ENCODE measurements around the gene RAB11FIP2.

DNA sequence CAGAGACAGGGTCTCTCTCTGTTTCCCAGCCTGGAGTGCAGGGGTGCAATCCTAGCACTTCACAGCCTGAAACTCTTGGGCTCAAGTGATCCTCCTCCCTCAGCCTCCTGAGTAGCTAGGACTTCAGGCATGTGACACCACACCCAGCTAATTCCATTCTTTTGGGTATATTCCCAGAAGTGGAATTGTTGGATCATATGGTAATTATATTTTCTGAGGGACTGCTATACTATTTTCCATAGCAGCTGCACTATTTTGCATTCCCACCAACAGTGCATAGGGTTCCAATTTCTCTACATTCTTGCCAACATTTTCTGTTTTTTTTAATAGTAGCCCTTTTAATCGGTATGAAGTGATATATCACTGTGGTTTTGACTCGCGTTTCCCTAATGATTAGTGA is 30.0 kb upstream of the RAB11FIP2 start:
- TF ChIP-seq, protein P1, sequence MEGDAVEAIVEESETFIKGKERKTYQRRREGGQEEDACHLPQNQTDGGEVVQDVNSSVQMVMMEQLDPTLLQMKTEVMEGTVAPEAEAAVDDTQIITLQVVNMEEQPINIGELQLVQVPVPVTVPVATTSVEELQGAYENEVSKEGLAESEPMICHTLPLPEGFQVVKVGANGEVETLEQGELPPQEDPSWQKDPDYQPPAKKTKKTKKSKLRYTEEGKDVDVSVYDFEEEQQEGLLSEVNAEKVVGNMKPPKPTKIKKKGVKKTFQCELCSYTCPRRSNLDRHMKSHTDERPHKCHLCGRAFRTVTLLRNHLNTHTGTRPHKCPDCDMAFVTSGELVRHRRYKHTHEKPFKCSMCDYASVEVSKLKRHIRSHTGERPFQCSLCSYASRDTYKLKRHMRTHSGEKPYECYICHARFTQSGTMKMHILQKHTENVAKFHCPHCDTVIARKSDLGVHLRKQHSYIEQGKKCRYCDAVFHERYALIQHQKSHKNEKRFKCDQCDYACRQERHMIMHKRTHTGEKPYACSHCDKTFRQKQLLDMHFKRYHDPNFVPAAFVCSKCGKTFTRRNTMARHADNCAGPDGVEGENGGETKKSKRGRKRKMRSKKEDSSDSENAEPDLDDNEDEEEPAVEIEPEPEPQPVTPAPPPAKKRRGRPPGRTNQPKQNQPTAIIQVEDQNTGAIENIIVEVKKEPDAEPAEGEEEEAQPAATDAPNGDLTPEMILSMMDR (IDR thresholded peaks at IDR 0.05 in 8 of 11, conservative IDR thresholded peaks at IDR 0.05 in 3 of 11) = no peak
- TF ChIP-seq POLR2A (IDR thresholded peaks at IDR 0.05) (no peak), POLR2AphosphoS5 (IDR thresholded peaks at IDR 0.05) (no peak)

Measured in spleen (tissue), 7 donors.